A549 (cell line): ENCODE measurements around the gene HLA-DQA1. TPM values are rescaled to one million over a fixed set of nuclear protein-coding genes. Genes with fewer than 3 reads are reported as not detected.

Source experiments
- ATAC-seq, 2 experiments: fragments of 200-7000 bp in 1 of 2; fragments of >200 bp in 1 of 2; cut with Nextera tagmentation in 1 of 2; cut with Tn5 transposase in 1 of 2; 3 replicates each; pipeline versions ENCODE4 v1.8.0 to v1.9.1; 2018 to 2020; ENCODE audit warnings: mild to moderate bottlenecking in 1 of 2, moderate library complexity in 1 of 2
- CTCF ChIA-PET: fragments of 300-600 bp; sonication (Branson Sonifier 250); formaldehyde crosslinking; extraction: SDS; loops from one replicate; lab custom pipeline; 2021; ENCODE audit warnings: antibody characterized with exemption, inconsistent platforms; lab: Yijun Ruan, JAX
- POLR2A ChIA-PET: fragments of 350-600 bp; formaldehyde crosslinking; extraction: SDS; loops from one replicate; lab custom pipeline; 2021; ENCODE audit warnings: antibody characterized with exemption, inconsistent platforms; lab: Yijun Ruan, JAX
- DNase-seq, 2 experiments: peaks; one replicate each; pipeline versions ENCODE4 v3.0.0 to v3.0.0-alpha.2; 2011 to 2016; ENCODE audit warnings: low read depth in 1 of 2, low spot score in 1 of 2
- FAIRE-seq: peaks from 2 replicates; lab custom pipeline; 2011; peaks lifted over from hg19 to GRCh38; lab: Jason Lieb, UNC
- H3K27ac ChIP-seq, 2 experiments: fragments of >200 bp; sonication (Bioruptor Twin); formaldehyde crosslinking; 3 replicates each; pipeline ENCODE4 v1.5.1; 2016 to 2017
- H3K4me1 ChIP-seq: fragments of >200 bp; sonication (Bioruptor Twin); formaldehyde crosslinking; 3 replicates; pipeline ENCODE4 v1.6.1; 2016
- H3K4me2 ChIP-seq: fragments of >200 bp; sonication (Bioruptor Twin); formaldehyde crosslinking; 3 replicates; pipeline ENCODE4 v1.6.1; 2016
- H3K4me3 ChIP-seq: fragments of >200 bp; sonication (Bioruptor Twin); formaldehyde crosslinking; 3 replicates; pipeline ENCODE4 v1.5.1; 2016
- H3K9me3 ChIP-seq: fragments of >200 bp; sonication (Bioruptor Twin); formaldehyde crosslinking; 3 replicates; pipeline ENCODE4 v1.6.1; 2016
- ATOH8 ChIP-seq: fragments of 250-450 bp; sonication (Bioruptor Pico); IDR thresholded peaks from 2 replicates; pipeline ENCODE4 v1.5.0; 2020; ENCODE audit warnings: low read depth, mild to moderate bottlenecking, moderate library complexity
- BCL3 ChIP-seq: fragments of >200 bp; sonication (Bioruptor Twin); formaldehyde crosslinking; IDR thresholded peaks from 3 replicates; pipeline ENCODE4 v1.6.1; 2016
- CBX2 ChIP-seq: fragments of 200-600 bp; sonication (generic); IDR thresholded peaks from 2 replicates; pipeline ENCODE4 v1.6.1; 2016; ENCODE audit warnings: low read depth, mild to moderate bottlenecking, borderline replicate concordance
- CEBPB ChIP-seq, 2 experiments: fragments of >200 bp in 1 of 2; sonication (Bioruptor Twin) in 1 of 2; formaldehyde crosslinking in 1 of 2; IDR thresholded peaks; 2 replicates each; pipeline ENCODE4 v1.6.1; 2012 to 2016
- CHD2 ChIP-seq: fragments of 150-350 bp; IDR thresholded peaks from 2 replicates; pipeline ENCODE4 v1.6.1; 2014; ENCODE audit warnings: low read length; ENCODE audit not compliant: partially characterized antibody
- CHD4 ChIP-seq: fragments of 200-600 bp; sonication (generic); IDR thresholded peaks from 2 replicates; pipeline ENCODE4 v1.6.1; 2016; ENCODE audit warnings: antibody characterized with exemption, mild to moderate bottlenecking, borderline replicate concordance
- CTCF ChIP-seq: fragments of >200 bp; sonication (Bioruptor Twin); formaldehyde crosslinking; IDR thresholded peaks from 3 replicates; pipeline ENCODE4 v1.5.1; 2016
- EHF ChIP-seq: fragments of 250-450 bp; sonication (Bioruptor Pico); IDR thresholded peaks from 2 replicates; pipeline ENCODE4 v1.5.0; 2020; ENCODE audit warnings: mild to moderate bottlenecking
- EP300 ChIP-seq, 2 experiments: fragments of >200 bp; sonication (Bioruptor Twin); formaldehyde crosslinking; IDR thresholded peaks; 2 replicates in 1 of 2; 3 replicates in 1 of 2; pipeline ENCODE4 v1.6.1; 2016 to 2017
- ESRRA ChIP-seq: fragments of 150-350 bp; IDR thresholded peaks from 2 replicates; pipeline ENCODE4 v1.6.1; 2014; ENCODE audit warnings: mild to moderate bottlenecking, low read length, borderline replicate concordance
- FOSB ChIP-seq: fragments of 250-450 bp; sonication (Bioruptor Pico); IDR thresholded peaks from 2 replicates; pipeline ENCODE4 v1.5.0; 2020; ENCODE audit warnings: mild to moderate bottlenecking, moderate library complexity
- FOSL2 ChIP-seq, 2 experiments: fragments of 450-650 bp in 1 of 2; fragments of >200 bp in 1 of 2; sonication (Bioruptor Twin) in 1 of 2; formaldehyde crosslinking; IDR thresholded peaks; 2 replicates each; pipeline versions ENCODE4 v1.5.0 to v1.6.1; 2016 to 2020; ENCODE audit warnings: mild to moderate bottlenecking in 1 of 2, moderate library complexity in 1 of 2
- GATA3 ChIP-seq: IDR thresholded peaks from 2 replicates; pipeline ENCODE4 v1.6.1; 2012; ENCODE audit warnings: borderline replicate concordance
- HDAC2 ChIP-seq: fragments of 200-600 bp; sonication (generic); IDR thresholded peaks from 2 replicates; pipeline ENCODE4 v1.6.1; 2016
- HES2 ChIP-seq: fragments of >200 bp; sonication (Bioruptor Twin); formaldehyde crosslinking; IDR thresholded peaks from 2 replicates; pipeline ENCODE4 v1.6.1; 2016
- HEYL ChIP-seq: fragments of 250-450 bp; sonication (Bioruptor Pico); IDR thresholded peaks from 2 replicates; pipeline ENCODE4 v1.8.0; 2021; ENCODE audit warnings: mild to moderate bottlenecking, moderate library complexity
- KDM1A ChIP-seq: fragments of 200-600 bp; sonication (generic); IDR thresholded peaks from 2 replicates; pipeline ENCODE4 v1.6.1; 2016; ENCODE audit warnings: low read depth, mild to moderate bottlenecking
- MAZ ChIP-seq: fragments of 150-350 bp; IDR thresholded peaks from 2 replicates; pipeline ENCODE4 v1.6.1; 2014; ENCODE audit warnings: antibody characterized with exemption, low read depth, low read length, borderline replicate concordance
- NPAS2 ChIP-seq: fragments of 250-450 bp; sonication (Bioruptor Pico); IDR thresholded peaks from 2 replicates; pipeline ENCODE4 v1.8.0; 2022; ENCODE audit warnings: mild to moderate bottlenecking, moderate library complexity, borderline replicate concordance
- PHF8 ChIP-seq: fragments of 200-600 bp; sonication (generic); IDR thresholded peaks from 2 replicates; pipeline ENCODE4 v1.6.1; 2016; ENCODE audit warnings: low read depth, mild to moderate bottlenecking, antibody characterized with exemption, moderate library complexity, borderline replicate concordance
- POLR2AphosphoS2 ChIP-seq: conservative IDR thresholded peaks from 2 replicates; pipeline ENCODE4 v1.6.1; 2012; ENCODE audit warnings: low read length, improper control_type of control experiment, inconsistent platforms
- RARB ChIP-seq: fragments of 250-450 bp; sonication (Bioruptor Pico); IDR thresholded peaks from 2 replicates; pipeline ENCODE4 v1.8.0; 2021; ENCODE audit warnings: mild to moderate bottlenecking, moderate library complexity
- RCOR1 ChIP-seq: fragments of 150-350 bp; IDR thresholded peaks from 2 replicates; pipeline ENCODE4 v1.6.1; 2014; ENCODE audit warnings: antibody characterized with exemption, low read length, low read depth
- USF2 ChIP-seq: fragments of 450-650 bp; IDR thresholded peaks from 2 replicates; pipeline ENCODE4 v1.6.1; 2014; ENCODE audit warnings: antibody characterized with exemption
- ZFP36 ChIP-seq: fragments of 450-650 bp; IDR thresholded peaks from 2 replicates; pipeline ENCODE4 v1.6.1; 2014; ENCODE audit warnings: borderline replicate concordance; ENCODE audit not compliant: partially characterized antibody
- ZNF302 ChIP-seq: fragments of 250-450 bp; sonication (Bioruptor Pico); IDR thresholded peaks from 2 replicates; pipeline ENCODE4 v1.9.0; 2021; ENCODE audit warnings: inconsistent platforms, mild to moderate bottlenecking, moderate library complexity
- WGBS: methylation state at CpG from one replicate; pipeline ENCODE4 v1.1.6; 2017; ENCODE audit errors: missing lambda C conversion rate; 5-methylcytosine and 5-hydroxymethylcytosine counted together
- polyA plus RNA-seq, 4 experiments: library from polyadenylated mRNA; depleted of rRNA in 3 of 4; stranded (reverse); fragments of >200 nt; fragmentation: RNase III in 1 of 4; extraction: RNeasy Plus Mini Kit Qiagen cat#74134 plus additional on column Dnase treatment in 1 of 4; gene quantifications; 2 replicates in 3 of 4; 3 replicates in 1 of 4; pipeline ENCODE4 v1.2.3, GENCODE V29; 2011 to 2017
- TF ChIP-seq, protein P1 (sequence below): IDR thresholded peaks from 2 replicates; pipeline ENCODE4 v1.6.1; 2012; ENCODE audit warnings: low read depth, borderline replicate concordance
- TF ChIP-seq, protein P2 (sequence below): IDR thresholded peaks from 2 replicates; pipeline ENCODE4 v1.6.1; 2012

The HLA-DQA1 gene
- polyA plus RNA-seq, 2 of the 4 experiments (the other 2 are of a cell fraction), result not detected

DNA sequence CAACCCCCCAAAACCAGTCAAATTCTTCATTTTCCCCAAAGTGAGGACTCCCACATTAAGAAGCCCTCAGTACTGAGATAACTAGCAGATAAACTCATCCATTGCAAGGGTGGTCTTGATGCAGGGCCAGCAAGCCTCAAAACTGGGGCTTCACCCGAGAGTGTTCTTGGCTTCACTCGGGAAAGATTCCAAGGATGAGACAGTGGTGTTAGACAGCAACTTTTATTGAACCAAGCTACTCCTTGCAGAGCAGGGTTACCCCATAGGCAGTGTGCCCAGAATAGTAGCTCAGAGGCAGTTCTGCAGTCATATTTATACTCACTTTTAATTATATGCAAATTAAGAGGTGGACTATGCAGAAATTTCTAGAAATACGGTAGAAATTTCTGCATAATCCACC lies 15.8 kb upstream of the HLA-DQA1 start:
- TF ChIP-seq HES2, result no peak
- TF ChIP-seq MAZ, result no peak
- no peak for TF ChIP-seq ZFP36
- no peak for TF ChIP-seq ZNF302
- no peak for TF ChIP-seq USF2
- TF ChIP-seq, protein P1, sequence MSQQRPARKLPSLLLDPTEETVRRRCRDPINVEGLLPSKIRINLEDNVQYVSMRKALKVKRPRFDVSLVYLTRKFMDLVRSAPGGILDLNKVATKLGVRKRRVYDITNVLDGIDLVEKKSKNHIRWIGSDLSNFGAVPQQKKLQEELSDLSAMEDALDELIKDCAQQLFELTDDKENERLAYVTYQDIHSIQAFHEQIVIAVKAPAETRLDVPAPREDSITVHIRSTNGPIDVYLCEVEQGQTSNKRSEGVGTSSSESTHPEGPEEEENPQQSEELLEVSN, result no peak
- no peak for TF ChIP-seq GATA3
- TF ChIP-seq RARB, result no peak
- no peak for TF ChIP-seq HDAC2
- no peak for TF ChIP-seq HEYL (CRISPR knock-in tag)
- TF ChIP-seq POLR2AphosphoS2, result no peak
- TF ChIP-seq CHD2, result no peak
- TF ChIP-seq EP300 (IDR thresholded peaks at IDR 0.05), result no peak
- TF ChIP-seq CEBPB (IDR thresholded peaks at IDR 0.05), result no peak
- no peak for TF ChIP-seq ATOH8 (CRISPR knock-in tag)
- CTCF ChIA-PET, result interaction anchor here (0.8 kb wide), 1 partner anchor 167 kb away, joined by 3 read pairs; no protein-coding TSS in a partner anchor
- WGBS, result 0% methylated on average over 3 of the region's 3 CpGs

DNA sequence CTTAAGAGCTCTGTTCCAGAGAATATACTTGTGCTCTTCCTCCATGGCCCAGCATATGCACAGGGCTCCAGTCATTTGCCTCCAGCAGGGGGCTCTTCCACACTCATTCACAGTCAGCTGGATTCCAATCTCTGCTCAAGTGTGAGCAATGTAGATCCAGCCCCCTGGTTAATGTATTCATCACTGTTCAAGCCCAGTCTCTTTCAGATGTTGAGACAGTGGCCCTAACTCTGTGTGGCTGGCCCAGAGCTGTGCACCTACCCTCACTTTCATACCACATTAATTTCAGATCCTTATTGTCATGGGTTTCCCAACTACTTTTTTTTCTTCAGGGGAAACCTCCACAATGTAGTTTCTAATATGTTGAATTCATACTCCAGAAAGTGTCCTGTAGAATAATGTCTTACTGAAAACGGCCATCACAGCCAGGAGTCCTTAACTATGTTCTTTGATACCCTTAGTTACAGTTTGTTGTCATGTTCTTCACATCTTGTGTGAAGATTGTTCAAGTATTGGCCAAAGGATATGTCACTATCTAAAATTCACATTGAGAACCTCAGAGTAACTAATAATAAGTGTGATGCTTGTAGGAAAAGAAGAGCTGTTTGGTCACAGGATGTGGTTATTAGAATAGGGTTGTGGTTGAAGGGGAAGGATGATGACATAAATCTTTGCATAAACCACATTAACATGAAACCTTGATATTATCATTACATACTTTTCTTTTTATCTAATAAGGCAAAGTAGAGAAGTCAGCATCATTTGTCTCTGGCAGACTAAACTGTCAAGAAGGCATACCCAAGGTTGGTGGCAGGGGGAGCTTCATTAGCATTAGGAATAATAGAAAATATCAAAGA lies 14.4 kb upstream of the HLA-DQA1 start:
- DNase-seq (no peak), FAIRE-seq (no peak), ATAC-seq (peak in 1 of 2 experiments; percentile 52; a peak in 3 of 6 replicates)
- Histone ChIP-seq H3K27ac (no peak overlapping the region), H3K4me2 (no peak overlapping the region), H3K4me3 (no peak overlapping the region), H3K4me1 (no peaks in the 10 kb centered on the region), H3K9me3 (no peaks in the 10 kb centered on the region)
- no peak for TF ChIP-seq BCL3
- TF ChIP-seq EHF (CRISPR knock-in tag), result no peak
- no peak for TF ChIP-seq CBX2
- TF ChIP-seq NPAS2, result no peak
- TF ChIP-seq CTCF, result no peak
- TF ChIP-seq KDM1A, result no peak
- TF ChIP-seq PHF8, result no peak
- TF ChIP-seq FOSB (CRISPR knock-in tag), result no peak
- TF ChIP-seq CHD4, result no peak
- TF ChIP-seq, protein P2, sequence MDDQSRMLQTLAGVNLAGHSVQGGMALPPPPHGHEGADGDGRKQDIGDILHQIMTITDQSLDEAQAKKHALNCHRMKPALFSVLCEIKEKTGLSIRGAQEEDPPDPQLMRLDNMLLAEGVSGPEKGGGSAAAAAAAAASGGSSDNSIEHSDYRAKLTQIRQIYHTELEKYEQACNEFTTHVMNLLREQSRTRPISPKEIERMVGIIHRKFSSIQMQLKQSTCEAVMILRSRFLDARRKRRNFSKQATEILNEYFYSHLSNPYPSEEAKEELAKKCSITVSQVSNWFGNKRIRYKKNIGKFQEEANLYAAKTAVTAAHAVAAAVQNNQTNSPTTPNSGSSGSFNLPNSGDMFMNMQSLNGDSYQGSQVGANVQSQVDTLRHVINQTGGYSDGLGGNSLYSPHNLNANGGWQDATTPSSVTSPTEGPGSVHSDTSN, result no peak
- TF ChIP-seq CHD2, result no peak
- no peak for TF ChIP-seq FOSL2 (IDR thresholded peaks at IDR 0.05)
- no peak for TF ChIP-seq FOSL2 (CRISPR knock-in tag; IDR thresholded peaks at IDR 0.05)
- no peak for TF ChIP-seq RCOR1
- TF ChIP-seq ESRRA, result no peak
- POLR2A ChIA-PET, result no interaction called here
- 0% methylated on average over 1 of the region's 1 CpG for WGBS
- CTCF ChIA-PET, result interaction anchor here (0.8 to 1.2 kb wide), 2 partner anchors 10 to 166 kb away, joined by 3 read pairs; no protein-coding TSS in a partner anchor

More for the DNA sequence above, 15.8 kb upstream of the HLA-DQA1 start:
- Histone ChIP-seq H3K4me2 (no peak overlapping the region), H3K9me3 (no peaks in the 10 kb centered on the region), H3K4me3 (no peak overlapping the region), H3K4me1 (no peaks in the 10 kb centered on the region), H3K27ac (no peak overlapping the region)
- POLR2A ChIA-PET, result no interaction called here
- DNase-seq (no peak), ATAC-seq (no peak), FAIRE-seq (no peak)
